CD4-positive, alpha-beta memory T cell (primary cell): ENCODE results near the gene RETN. TPM values are rescaled to one million over a fixed set of nuclear protein-coding genes. Genes with fewer than 3 reads are reported as not detected.
A peak's percentile ranks its signal among the peaks of the same experiment; 100 is the strongest.

Source experiments
- CTCF ChIA-PET: fragments of 350-600 bp; sonication (Branson Sonifier 250); formaldehyde crosslinking; loops from one replicate; lab custom pipeline; 2021; ENCODE audit warnings: inconsistent platforms; ENCODE audit not compliant: partially characterized antibody; lab: Charles Lee
- POLR2A ChIA-PET: fragments of 350-600 bp; sonication (Branson Sonifier 250); formaldehyde crosslinking; loops from one replicate; lab custom pipeline; 2021; ENCODE audit not compliant: partially characterized antibody; lab: Charles Lee
- DNase-seq, 5 donors: peaks; one replicate each; pipeline versions ENCODE4 v3.0.0 to v3.0.0-alpha.2; 2020 to 2022; ENCODE audit warnings: mixed read lengths in 1 of 5
- H3K27ac ChIP-seq: one replicate; pipeline ENCODE4 v1.7.0; 2013; ENCODE audit warnings: low read depth, low read length
- H3K27me3 ChIP-seq: 2 replicates; pipeline ENCODE4 v1.7.0; 2013; ENCODE audit warnings: mild to moderate bottlenecking, low read length, moderate library complexity; ENCODE audit not compliant: insufficient read depth
- H3K36me3 ChIP-seq: 2 replicates; pipeline ENCODE4 v1.7.0; 2013; ENCODE audit warnings: mild to moderate bottlenecking, low read length, moderate library complexity; ENCODE audit not compliant: insufficient read depth
- H3K4me1 ChIP-seq: 2 replicates; pipeline ENCODE4 v1.7.0; 2013; ENCODE audit warnings: mild to moderate bottlenecking, low read length, moderate library complexity; ENCODE audit not compliant: insufficient read depth
- H3K4me3 ChIP-seq, 2 donors: one replicate each; pipeline ENCODE4 v1.7.0; 2013; ENCODE audit warnings: low read length in 2 of 2, mild to moderate bottlenecking in 1 of 2
- H3K9me3 ChIP-seq, 2 donors: one replicate each; pipeline ENCODE4 v1.7.0; 2013; ENCODE audit warnings: low read length in 2 of 2, control low read depth in 1 of 2; ENCODE audit not compliant: control insufficient read depth in 1 of 2
- H3K27ac Mint-ChIP-seq, 7 donors: one replicate each; pipeline ENCODE4 v1.8.0; 2020 to 2021; ENCODE audit warnings: mixed read lengths in 7 of 7, mild to moderate bottlenecking in 6 of 7, inconsistent platforms in 3 of 7, moderate library complexity in 3 of 7
- H3K27me3 Mint-ChIP-seq, 2 donors: one replicate each; pipeline ENCODE4 v1.8.0; 2020 to 2021; ENCODE audit warnings: mixed read lengths in 2 of 2
- H3K36me3 Mint-ChIP-seq, 2 donors: one replicate each; pipeline ENCODE4 v1.8.0; 2020 to 2021; ENCODE audit warnings: mixed read lengths in 2 of 2, inconsistent platforms in 1 of 2, mild to moderate bottlenecking in 1 of 2
- H3K4me1 Mint-ChIP-seq, 4 donors: one replicate each; pipeline ENCODE4 v1.8.0; 2020 to 2021; ENCODE audit warnings: mixed read lengths in 4 of 4, mild to moderate bottlenecking in 1 of 4
- H3K4me3 Mint-ChIP-seq, 8 donors: one replicate each; pipeline ENCODE4 v1.8.0; 2020 to 2021; ENCODE audit warnings: mixed read lengths in 8 of 8, mild to moderate bottlenecking in 7 of 8, moderate library complexity in 6 of 8, inconsistent platforms in 3 of 8
- H3K9me3 Mint-ChIP-seq, 8 donors: one replicate each; pipeline ENCODE4 v1.8.0; 2020 to 2021; ENCODE audit warnings: mixed read lengths in 8 of 8, mild to moderate bottlenecking in 5 of 8, inconsistent platforms in 3 of 8, moderate library complexity in 1 of 8
- intact Hi-C: fragments of 100-400 bp; cut with micrococcal nuclease; formaldehyde crosslinking; loops from one replicate; pipeline ENCODE4 v1.15.1; 2023
- polyA plus RNA-seq, 2 donors: library from polyadenylated mRNA; unstranded; fragments of 300-500 nt; fragmentation: Illumina TruSeq; gene quantifications; one replicate each; pipeline ENCODE4 v1.2.3, GENCODE V29; 2021
- total RNA-seq, 2 experiments: library from RNA; stranded (reverse); gene quantifications; one replicate each; pipeline ENCODE4 v1.2.3, GENCODE V29; 2021

RETN gene
- total and polyA plus RNA-seq, 4 experiments from 2014 or later = 0.48 to 0.94 TPM; not detected in 2

DNA sequence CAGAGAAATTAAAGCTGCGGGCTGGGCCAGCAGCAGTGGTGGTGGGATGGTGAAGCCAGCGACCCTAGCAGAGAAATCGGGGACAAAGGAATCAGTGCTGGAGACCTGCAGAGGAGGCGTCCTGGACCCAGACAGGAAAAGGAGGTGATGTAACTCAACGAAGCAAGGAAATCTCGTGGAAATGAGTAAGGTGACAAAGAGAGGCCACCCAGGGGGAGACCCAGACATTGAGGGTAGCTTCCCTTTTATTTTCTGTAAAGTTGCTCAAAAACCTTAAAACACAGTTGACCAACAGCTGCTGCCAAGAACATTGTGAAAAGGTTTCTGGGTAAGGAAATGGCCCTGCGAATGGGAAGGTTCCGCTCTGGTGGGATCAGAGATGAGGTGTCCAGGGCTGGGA lies 13.3 kb upstream of the RETN start:
- no peak overlapping the region for H3K4me3 Mint-ChIP-seq
- H3K36me3 Mint-ChIP-seq = no peaks in the 10 kb centered on the region
- Histone ChIP-seq H3K4me1 (peaks cover 22% of the 10 kb centered on the region), H3K9me3 (no peaks in the 10 kb centered on the region), H3K27ac (no peak overlapping the region), H3K27me3 (no peaks in the 10 kb centered on the region), H3K36me3 (no peaks in the 10 kb centered on the region), H3K4me3 (no peak overlapping the region)
- POLR2A ChIA-PET = no interaction called here
- peak overlapping the region in 1 of 7 donors; percentile 48 for H3K27ac Mint-ChIP-seq
- no peak for DNase-seq
- CTCF ChIA-PET = interaction anchor here (0.8 to 5.6 kb wide), 7 partner anchors 14 to 145 kb away, joined by 3 to 22 read pairs (median 3); partner anchors contain the start of genes PET100, RETN, TRAPPC5 and XAB2
- peaks cover 11 to 28% (median 17%) of the 10 kb centered on the region in 4 donors for H3K4me1 Mint-ChIP-seq
- H3K9me3 Mint-ChIP-seq = peaks cover 0 to 4% (median 0%) of the 10 kb centered on the region in 8 donors
- intact Hi-C loops = no loop called here
- no peaks in the 10 kb centered on the region for H3K27me3 Mint-ChIP-seq

DNA sequence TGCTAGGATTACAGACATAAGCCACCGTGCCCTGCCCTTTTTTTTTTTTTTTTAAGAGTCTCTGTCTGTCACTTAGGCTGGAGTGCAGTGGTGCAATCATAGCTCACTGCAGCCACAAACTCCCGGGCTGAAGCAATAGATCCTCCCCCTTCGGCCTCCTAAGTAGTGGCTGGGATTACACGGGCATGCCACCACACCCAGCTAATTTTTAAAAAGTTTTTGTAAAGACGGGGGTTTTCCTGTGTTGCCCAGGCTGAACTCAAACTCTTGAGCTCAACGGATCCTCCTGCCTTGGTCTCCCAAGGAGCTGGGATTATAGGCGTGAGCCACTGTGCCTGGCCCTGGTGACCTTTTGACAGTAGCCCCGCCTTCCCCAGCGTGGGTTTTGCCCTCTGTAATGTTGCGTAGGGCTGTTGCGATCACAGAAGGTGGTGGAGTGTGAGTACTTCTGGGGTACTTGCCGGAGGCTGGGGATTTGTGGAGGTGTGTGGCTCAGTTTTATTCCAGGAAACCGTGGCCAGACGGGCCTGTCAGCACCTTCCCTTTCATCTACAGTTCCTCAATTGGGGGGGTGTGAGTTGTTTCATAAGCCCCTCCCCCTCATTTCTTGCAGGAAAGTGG lies 11.6 kb upstream of the RETN start:
- POLR2A ChIA-PET = interaction anchor here (0.6 to 1.1 kb wide), 2 partner anchors 28 to 174 kb away, joined by 3 to 4 read pairs; partner anchors contain the start of genes PET100 and XAB2

DNA sequence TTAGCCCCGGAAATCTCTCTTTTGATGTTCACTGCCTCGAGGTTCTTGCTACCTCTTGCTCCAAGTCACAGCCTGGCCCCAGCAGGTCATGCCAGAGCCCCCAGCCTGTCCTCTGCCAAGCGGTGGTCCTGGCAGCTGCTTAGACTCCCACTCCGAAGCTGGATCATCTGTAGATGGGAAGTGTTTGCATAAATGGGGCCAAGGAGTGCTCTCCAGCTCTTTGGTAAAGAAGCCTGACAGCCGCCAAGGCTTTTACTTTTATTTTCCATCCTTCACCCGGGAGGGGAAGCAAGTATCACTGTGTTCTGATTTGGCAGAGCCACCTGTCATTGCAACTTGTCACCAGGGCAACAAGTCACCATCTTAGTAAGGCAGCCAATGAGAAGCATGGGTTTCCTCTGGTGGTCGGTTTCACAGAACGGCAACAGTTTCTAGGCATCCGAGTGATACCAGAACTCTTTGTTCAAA lies 10.6 kb upstream of the RETN start:
- ChIA-PET POLR2A (interaction anchor here (0.6 to 1.4 kb wide), 3 partner anchors 13 to 173 kb away, joined by 3 to 4 read pairs (median 3); no protein-coding TSS in a partner anchor), CTCF (interaction anchor here (1.1 to 5.6 kb wide), 3 partner anchors 22 to 142 kb away, joined by 4 to 22 read pairs (median 5); partner anchors contain the start of gene TRAPPC5)
- H3K4me1 Mint-ChIP-seq = peaks cover 5 to 16% (median 7%) of the 10 kb centered on the region in 4 donors
- Histone ChIP-seq H3K27me3 (no peaks in the 10 kb centered on the region), H3K4me1 (peaks cover 17% of the 10 kb centered on the region), H3K4me3 (peak overlapping the region; percentile 29 to 38), H3K27ac (peak overlapping the region; percentile 36), H3K9me3 (no peaks in the 10 kb centered on the region), H3K36me3 (no peaks in the 10 kb centered on the region)
- peak; percentile 45 to 70 (median 56) for DNase-seq
- no peaks in the 10 kb centered on the region for H3K27me3 Mint-ChIP-seq
- H3K36me3 Mint-ChIP-seq = no peaks in the 10 kb centered on the region
- H3K4me3 Mint-ChIP-seq = peak overlapping the region; percentile 57 to 79 (median 72)
- peak overlapping the region; percentile 24 to 92 (median 75) for H3K27ac Mint-ChIP-seq
- intact Hi-C loops = no loop called here
- no peaks in the 10 kb centered on the region for H3K9me3 Mint-ChIP-seq

More for the DNA sequence above, 11.6 kb upstream of the RETN start:
- H3K4me1 Mint-ChIP-seq = peaks cover 10 to 24% (median 13%) of the 10 kb centered on the region in 4 donors
- Histone ChIP-seq H3K4me3 (no peak overlapping the region), H3K4me1 (peaks cover 20% of the 10 kb centered on the region), H3K27ac (no peak overlapping the region), H3K36me3 (no peaks in the 10 kb centered on the region), H3K27me3 (no peaks in the 10 kb centered on the region), H3K9me3 (no peaks in the 10 kb centered on the region)
- intact Hi-C loops = no loop called here
- CTCF ChIA-PET = interaction anchor here (0.7 to 5.6 kb wide), 6 partner anchors 12 to 582 kb away, joined by 3 to 22 read pairs (median 3); partner anchors contain the start of genes PET100, RETN, TRAPPC5 and XAB2
- no peaks in the 10 kb centered on the region for H3K27me3 Mint-ChIP-seq
- peaks cover 0 to 4% (median 0%) of the 10 kb centered on the region in 8 donors for H3K9me3 Mint-ChIP-seq
- DNase-seq = peak in 1 of 5 donors; percentile 37
- peak overlapping the region in 2 of 7 donors; percentile 30 to 75 for H3K27ac Mint-ChIP-seq
- no peaks in the 10 kb centered on the region for H3K36me3 Mint-ChIP-seq
- H3K4me3 Mint-ChIP-seq = no peak overlapping the region

- no peak for DNase-seq
- H3K27me3 ChIP-seq = no peaks in the 10 kb centered on the region
- ChIA-PET CTCF (interaction anchor here (1.4 to 2.7 kb wide), 2 partner anchors 10 to 19 kb away, joined by 10 to 12 read pairs; partner anchors contain the start of gene TRAPPC5), POLR2A (no interaction called here)
- no peak overlapping the region for H3K27ac ChIP-seq
- no peaks in the 10 kb centered on the region for H3K9me3 Mint-ChIP-seq
- H3K4me3 ChIP-seq = no peak overlapping the region
- peaks cover 17% of the 10 kb centered on the region for H3K4me1 ChIP-seq
- no peaks in the 10 kb centered on the region for H3K36me3 Mint-ChIP-seq
- peaks cover 1 to 2% of the 10 kb centered on the region in 2 donors for H3K27me3 Mint-ChIP-seq
- H3K4me1 Mint-ChIP-seq = peaks cover 5 to 16% (median 6%) of the 10 kb centered on the region in 4 donors
- peak overlapping the region in 1 of 7 donors; percentile 60 for H3K27ac Mint-ChIP-seq
- H3K36me3 ChIP-seq = no peaks in the 10 kb centered on the region
- intact Hi-C loops = no loop called here
- no peaks in the 10 kb centered on the region for H3K9me3 ChIP-seq
- H3K4me3 Mint-ChIP-seq = no peak overlapping the region
Observed at GRCh38 chr19:7661744-7662538, 6.9 kb upstream of the RETN start.

DNA sequence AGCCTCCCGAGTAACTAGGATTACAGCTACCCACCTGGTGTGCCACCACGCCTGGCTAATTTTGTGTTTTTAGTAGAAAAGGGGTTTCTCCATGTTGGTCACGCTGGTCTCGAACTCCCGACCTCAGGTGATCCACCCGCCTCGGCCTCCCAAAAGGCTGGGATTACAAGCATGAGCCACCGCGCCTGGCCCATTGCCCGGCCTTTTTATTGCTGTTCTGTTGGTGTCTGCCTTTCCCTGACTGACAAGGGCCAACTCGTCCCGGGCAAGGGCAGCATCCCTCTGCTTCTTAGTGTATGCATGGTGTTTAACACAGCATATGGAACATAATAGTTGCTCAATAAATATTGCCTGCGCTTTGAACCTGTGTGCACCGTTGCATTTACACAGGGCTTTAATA lies 6.2 kb upstream of the RETN start:
- Histone ChIP-seq H3K27ac (no peak overlapping the region), H3K36me3 (no peaks in the 10 kb centered on the region), H3K27me3 (no peaks in the 10 kb centered on the region), H3K4me3 (no peak overlapping the region), H3K4me1 (peaks cover 10% of the 10 kb centered on the region), H3K9me3 (no peaks in the 10 kb centered on the region)
- Mint-ChIP-seq H3K27me3 (peaks cover 2% of the 10 kb centered on the region in 2 donors), H3K36me3 (no peaks in the 10 kb centered on the region), H3K4me3 (no peak overlapping the region), H3K27ac (no peak overlapping the region), H3K9me3 (no peaks in the 10 kb centered on the region), H3K4me1 (peaks cover 5 to 10% (median 6%) of the 10 kb centered on the region in 4 donors)
- CTCF ChIA-PET = interaction anchor here (2.7 kb wide), 1 partner anchor 18 kb away, joined by 10 read pairs; the partner anchor contains the start of gene TRAPPC5
- POLR2A ChIA-PET = no interaction called here
- no peak for DNase-seq
- intact Hi-C loops = no loop called here

DNA sequence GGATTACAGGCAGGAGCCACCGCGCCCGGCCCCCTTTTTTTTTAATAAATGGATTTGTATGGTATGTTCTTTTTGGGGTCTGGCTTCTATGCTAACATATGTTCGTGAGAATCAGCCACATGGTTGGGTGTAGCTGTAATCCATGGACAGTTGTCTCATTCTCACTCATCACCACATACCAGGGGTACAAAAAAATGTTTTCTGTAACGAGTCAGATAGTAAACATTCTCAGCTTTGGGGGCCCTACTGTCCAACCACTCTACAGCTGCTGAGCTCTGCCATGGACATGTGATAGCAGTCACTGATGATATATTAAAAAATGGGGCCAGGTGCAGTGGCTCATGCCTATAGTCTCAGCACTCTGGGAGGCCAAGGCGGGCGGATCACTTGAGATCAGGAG lies 5.1 kb upstream of the RETN start:
- peaks cover 2% of the 10 kb centered on the region in 2 donors for H3K27me3 Mint-ChIP-seq
- POLR2A ChIA-PET = no interaction called here
- no peaks in the 10 kb centered on the region for H3K4me1 ChIP-seq
- H3K4me3 Mint-ChIP-seq = no peak overlapping the region
- intact Hi-C loops = no loop called here
- no peaks in the 10 kb centered on the region for H3K27me3 ChIP-seq
- H3K27ac Mint-ChIP-seq = peak overlapping the region in 1 of 7 donors; percentile 31
- no peaks in the 10 kb centered on the region for H3K36me3 ChIP-seq
- H3K9me3 Mint-ChIP-seq = no peaks in the 10 kb centered on the region
- CTCF ChIA-PET = interaction anchor here (0.8 to 1.3 kb wide), 4 partner anchors 13 to 138 kb away, joined by 3 to 5 read pairs (median 4); partner anchors contain the start of gene TRAPPC5
- DNase-seq = no peak
- no peak overlapping the region for H3K27ac ChIP-seq
- no peaks in the 10 kb centered on the region for H3K36me3 Mint-ChIP-seq
- no peak overlapping the region for H3K4me3 ChIP-seq
- no peaks in the 10 kb centered on the region for H3K4me1 Mint-ChIP-seq
- H3K9me3 ChIP-seq = no peaks in the 10 kb centered on the region
